AG04450 (cell line): ENCODE data around the gene ALKBH5. TPM values are rescaled to one million over a fixed set of nuclear protein-coding genes. Genes with fewer than 3 reads are reported as not detected.

Experiments
- CTCF ChIA-PET: fragments of 300-600, 350-600 bp; formaldehyde crosslinking; extraction: SDS; loops from one replicate; lab custom pipeline; 2022; ENCODE audit warnings: antibody characterized with exemption, inconsistent platforms; lab: Charles Lee
- POLR2A ChIA-PET: fragments of 350-600 bp; formaldehyde crosslinking; extraction: SDS; loops from one replicate; lab custom pipeline; 2021; ENCODE audit warnings: antibody characterized with exemption, inconsistent platforms; lab: Yijun Ruan, JAX
- DNase-seq: peaks from one replicate; pipeline ENCODE4 v3.0.0-alpha.2; 2011; ENCODE audit warnings: low read depth, low spot score
- H3K27ac ChIP-seq: one replicate; pipeline ENCODE4 v1.5.1; 2012; ENCODE audit warnings: low read depth, low read length, control low read depth
- H3K27me3 ChIP-seq: one replicate; pipeline ENCODE4 v1.6.0; 2012; ENCODE audit warnings: low read length; ENCODE audit not compliant: control insufficient read depth, insufficient read depth
- H3K4me3 ChIP-seq: 2 replicates; pipeline ENCODE4 v1.5.1; 2011; ENCODE audit warnings: mild to moderate bottlenecking, low read depth, low read length, control low read depth
- H3K9me3 ChIP-seq: 2 replicates; pipeline ENCODE4 v1.5.1; 2012; ENCODE audit warnings: low read length; ENCODE audit not compliant: control insufficient read depth, insufficient read depth
- polyA plus RNA-seq: library from polyadenylated mRNA; depleted of rRNA; stranded (reverse); fragments of >200 nt; gene quantifications from 2 replicates; pipeline ENCODE4 v1.2.3, GENCODE V29; 2011
- TF ChIP-seq, protein P1 (sequence below): IDR thresholded peaks from 2 replicates; pipeline ENCODE4 v1.5.1; 2011; ENCODE audit warnings: low read depth, low read length, control low read depth, inconsistent platforms

ALKBH5 gene
- polyA plus RNA-seq, 1 experiment, result 59.9 TPM

DNA sequence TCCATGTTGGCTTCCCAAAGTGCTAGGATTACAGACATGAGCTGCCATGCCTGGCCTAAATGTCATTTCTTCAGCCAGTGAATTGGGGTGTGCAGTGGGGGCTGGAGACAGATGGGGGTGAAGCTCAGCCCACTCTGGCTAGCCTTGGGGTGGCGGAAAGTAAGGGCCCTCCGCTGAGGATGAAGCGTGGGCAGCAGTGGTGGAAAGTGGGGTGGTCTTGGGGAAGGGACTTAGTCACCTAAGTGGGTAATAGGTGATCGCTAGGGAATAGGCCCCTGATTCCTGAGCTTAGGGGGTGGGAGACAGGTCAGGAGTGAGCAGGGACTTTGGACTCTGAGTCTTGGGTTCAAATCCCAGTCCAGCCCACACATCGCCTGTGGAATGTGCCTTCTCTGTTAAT lies 44.0 kb downstream of the ALKBH5 start:
- DNase-seq, result no peak
- TF ChIP-seq, protein P1, sequence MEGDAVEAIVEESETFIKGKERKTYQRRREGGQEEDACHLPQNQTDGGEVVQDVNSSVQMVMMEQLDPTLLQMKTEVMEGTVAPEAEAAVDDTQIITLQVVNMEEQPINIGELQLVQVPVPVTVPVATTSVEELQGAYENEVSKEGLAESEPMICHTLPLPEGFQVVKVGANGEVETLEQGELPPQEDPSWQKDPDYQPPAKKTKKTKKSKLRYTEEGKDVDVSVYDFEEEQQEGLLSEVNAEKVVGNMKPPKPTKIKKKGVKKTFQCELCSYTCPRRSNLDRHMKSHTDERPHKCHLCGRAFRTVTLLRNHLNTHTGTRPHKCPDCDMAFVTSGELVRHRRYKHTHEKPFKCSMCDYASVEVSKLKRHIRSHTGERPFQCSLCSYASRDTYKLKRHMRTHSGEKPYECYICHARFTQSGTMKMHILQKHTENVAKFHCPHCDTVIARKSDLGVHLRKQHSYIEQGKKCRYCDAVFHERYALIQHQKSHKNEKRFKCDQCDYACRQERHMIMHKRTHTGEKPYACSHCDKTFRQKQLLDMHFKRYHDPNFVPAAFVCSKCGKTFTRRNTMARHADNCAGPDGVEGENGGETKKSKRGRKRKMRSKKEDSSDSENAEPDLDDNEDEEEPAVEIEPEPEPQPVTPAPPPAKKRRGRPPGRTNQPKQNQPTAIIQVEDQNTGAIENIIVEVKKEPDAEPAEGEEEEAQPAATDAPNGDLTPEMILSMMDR, result no peak
- POLR2A ChIA-PET, result interaction anchor here (0.6 kb wide), 1 partner anchor 12 kb away, joined by 3 read pairs; no protein-coding TSS in a partner anchor
- no peak overlapping the region for H3K27ac ChIP-seq
- H3K9me3 ChIP-seq, result no peaks in the 10 kb centered on the region; the same call in 1 of the 2 replicates
- H3K4me3 ChIP-seq, result no peak overlapping the region
- H3K27me3 ChIP-seq, result no peaks in the 10 kb centered on the region
- CTCF ChIA-PET, result interaction anchor here (1.2 kb wide), 1 partner anchor 9 kb away, joined by 3 read pairs; no protein-coding TSS in a partner anchor

GRCh38 chr17:18228176-18228682 lies 44.6 kb downstream of the ALKBH5 start:
- Histone ChIP-seq H3K4me3 (no peak overlapping the region), H3K27me3 (no peaks in the 10 kb centered on the region), H3K9me3 (no peaks in the 10 kb centered on the region; the same call in 1 of the 2 replicates), H3K27ac (no peak overlapping the region)
- CTCF ChIA-PET, result no interaction called here
- TF ChIP-seq, protein P1, result no peak
- no peak for DNase-seq
- POLR2A ChIA-PET, result no interaction called here

- CTCF ChIA-PET, result no interaction called here
- TF ChIP-seq, protein P1, result no peak
- H3K27ac ChIP-seq, result no peak overlapping the region
- H3K9me3 ChIP-seq, result no peaks in the 10 kb centered on the region; the same call in 1 of the 2 replicates
- no peaks in the 10 kb centered on the region for H3K27me3 ChIP-seq
- POLR2A ChIA-PET, result interaction anchor here (0.5 kb wide), 1 partner anchor 37 kb away, joined by 3 read pairs; no protein-coding TSS in a partner anchor
- H3K4me3 ChIP-seq, result no peak overlapping the region
- no peak for DNase-seq
Observed at GRCh38 chr17:18229254-18229653, 45.6 kb downstream of the ALKBH5 start.

GRCh38 chr17:18229771-18230170 lies 46.1 kb downstream of the ALKBH5 start:
- Histone ChIP-seq H3K9me3 (no peaks in the 10 kb centered on the region), H3K4me3 (no peak overlapping the region), H3K27me3 (no peaks in the 10 kb centered on the region), H3K27ac (no peak overlapping the region)
- CTCF ChIA-PET, result no interaction called here
- TF ChIP-seq, protein P1, result no peak
- DNase-seq, result no peak
- POLR2A ChIA-PET, result no interaction called here

GRCh38 chr17:18230288-18231141 lies 46.9 kb downstream of the ALKBH5 start:
- DNase-seq, result no peak
- Histone ChIP-seq H3K27me3 (no peaks in the 10 kb centered on the region), H3K9me3 (no peaks in the 10 kb centered on the region), H3K4me3 (no peak overlapping the region), H3K27ac (no peak overlapping the region)
- CTCF ChIA-PET, result no interaction called here
- TF ChIP-seq, protein P1, result no peak
- POLR2A ChIA-PET, result no interaction called here
